Endothelial cell of umbilical vein (primary cell): ENCODE measurements around the gene CIAO3.

Source experiments
- CTCF ChIP-seq, 2 donors: IDR thresholded peaks; 1 replicate in 1 of 2; 2 replicates in 1 of 2; pipeline ENCODE4 v1.5.1; 2011; ENCODE audit warnings: low read length in 2 of 2, mild to moderate bottlenecking in 2 of 2, moderate library complexity in 2 of 2, control low read depth in 1 of 2, inconsistent platforms in 1 of 2, low read depth in 1 of 2; ENCODE audit not compliant: insufficient read depth in 1 of 2; ENCODE audit errors: extremely low read depth in 1 of 2
- EZH2 ChIP-seq: IDR thresholded peaks from 2 replicates; pipeline ENCODE4 v1.6.1; 2012; ENCODE audit warnings: borderline replicate concordance, low read depth, mild to moderate bottlenecking, moderate library complexity, low read length, inconsistent platforms; ENCODE audit not compliant: severe bottlenecking
- FOS ChIP-seq: IDR thresholded peaks from 2 replicates; pipeline ENCODE4 v1.6.1; 2011; ENCODE audit warnings: mild to moderate bottlenecking, low read length, moderate library complexity, borderline replicate concordance; ENCODE audit not compliant: insufficient read depth
- GATA2 ChIP-seq: IDR thresholded peaks from 2 replicates; pipeline ENCODE4 v1.7.0; 2011; ENCODE audit warnings: low read depth, mild to moderate bottlenecking, moderate library complexity, mixed read lengths, low read length; ENCODE audit not compliant: insufficient read length, insufficient read depth
- JUN ChIP-seq: IDR thresholded peaks from 2 replicates; pipeline ENCODE4 v1.6.1; 2011; ENCODE audit warnings: borderline replicate concordance, low read depth; ENCODE audit not compliant: insufficient read length, insufficient read depth
- POLR2A ChIP-seq: IDR thresholded peaks from 2 replicates; pipeline ENCODE4 v1.6.1; 2012; ENCODE audit warnings: low read depth, mild to moderate bottlenecking, control low read depth, low read length
- POLR2AphosphoS5 ChIP-seq: IDR thresholded peaks from 2 replicates; pipeline ENCODE4 v1.6.1; 2012; ENCODE audit warnings: low read depth, mild to moderate bottlenecking, control low read depth, low read length, moderate library complexity; ENCODE audit not compliant: insufficient read depth
- TF ChIP-seq, protein P1 (sequence below): IDR thresholded peaks from 2 replicates; pipeline ENCODE4 v1.6.1; 2011; ENCODE audit not compliant: insufficient read depth, insufficient read length

DNA sequence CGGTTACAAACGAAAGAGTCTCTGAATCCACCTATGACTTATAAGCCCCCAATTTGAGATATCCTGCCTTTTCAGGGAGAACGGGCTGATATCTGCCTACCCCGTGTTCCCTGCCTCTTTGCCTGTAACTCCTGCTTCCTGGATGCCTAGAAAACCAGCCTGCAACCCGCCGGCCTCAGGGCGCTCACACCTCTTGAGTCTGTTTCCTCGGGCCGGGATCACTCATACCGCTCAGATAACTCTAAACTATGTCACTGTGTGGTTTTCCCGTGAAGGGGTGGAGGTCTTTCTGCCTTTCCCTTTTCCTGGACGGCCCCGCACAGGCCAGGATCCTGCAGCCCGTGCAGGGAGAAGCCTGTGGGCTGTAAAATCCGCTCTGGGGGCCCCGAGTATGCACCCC is 37.0 kb upstream of the CIAO3 start:
- TF ChIP-seq CTCF (IDR thresholded peaks at IDR 0.05; ENCODE audit: extremely low read depth in 1 of 2, insufficient read depth in 1 of 2, low read depth in 1 of 2, low read length in 2 of 2) (no peak), EZH2 (no peak), POLR2AphosphoS5 (no peak), POLR2A (no peak), JUN (no peak), GATA2 (no peak), FOS (no peak)
- TF ChIP-seq, protein P1, sequence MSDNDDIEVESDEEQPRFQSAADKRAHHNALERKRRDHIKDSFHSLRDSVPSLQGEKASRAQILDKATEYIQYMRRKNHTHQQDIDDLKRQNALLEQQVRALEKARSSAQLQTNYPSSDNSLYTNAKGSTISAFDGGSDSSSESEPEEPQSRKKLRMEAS = no peak
